Activated T-cell treated with anti-CD3 and anti-CD28 coated beads, Interleukin-2, amount 50 U/mL, for 4 hours (primary cell): ENCODE data around the gene RAMAC. TPM values are rescaled to one million over a fixed set of nuclear protein-coding genes. Genes with fewer than 3 reads are reported as not detected.
"Not testable (repeated sequence)": the region's sequence is repeated elsewhere in the genome, so short reads cannot be mapped to it uniquely, and the experiment has no call there.

Experiments used
- ATAC-seq, 2 donors: fragments of 200-7000 bp; cut with Tn5 transposase; one replicate each; pipeline ENCODE4 v1.10.0; 2021
- DNase-seq: peaks from one replicate; pipeline ENCODE4 v3.0.0-alpha.2; 2020
- H3K27me3 Mint-ChIP-seq: one replicate; pipeline ENCODE4 v1.8.0; 2021; ENCODE audit warnings: low read depth, mixed read lengths
- H3K36me3 Mint-ChIP-seq: one replicate; pipeline ENCODE4 v1.8.0; 2022; ENCODE audit warnings: mixed read lengths; ENCODE audit not compliant: insufficient read depth
- H3K4me1 Mint-ChIP-seq: one replicate; pipeline ENCODE4 v1.8.0; 2021; ENCODE audit warnings: low read depth, mixed read lengths
- H3K4me3 Mint-ChIP-seq: one replicate; pipeline ENCODE4 v1.8.0; 2021; ENCODE audit warnings: mild to moderate bottlenecking, moderate library complexity, mixed read lengths
- H3K9me3 Mint-ChIP-seq: one replicate; pipeline ENCODE4 v1.8.0; 2021; ENCODE audit warnings: mixed read lengths
- total RNA-seq, 3 donors: library from RNA; stranded (reverse); gene quantifications; one replicate each; pipeline ENCODE4 v1.2.1, GENCODE V29; 2021

Gene RAMAC
- total RNA-seq, result 10 to 100 TPM; 23.0 to 28.5 (median 28.4) TPM

DNA sequence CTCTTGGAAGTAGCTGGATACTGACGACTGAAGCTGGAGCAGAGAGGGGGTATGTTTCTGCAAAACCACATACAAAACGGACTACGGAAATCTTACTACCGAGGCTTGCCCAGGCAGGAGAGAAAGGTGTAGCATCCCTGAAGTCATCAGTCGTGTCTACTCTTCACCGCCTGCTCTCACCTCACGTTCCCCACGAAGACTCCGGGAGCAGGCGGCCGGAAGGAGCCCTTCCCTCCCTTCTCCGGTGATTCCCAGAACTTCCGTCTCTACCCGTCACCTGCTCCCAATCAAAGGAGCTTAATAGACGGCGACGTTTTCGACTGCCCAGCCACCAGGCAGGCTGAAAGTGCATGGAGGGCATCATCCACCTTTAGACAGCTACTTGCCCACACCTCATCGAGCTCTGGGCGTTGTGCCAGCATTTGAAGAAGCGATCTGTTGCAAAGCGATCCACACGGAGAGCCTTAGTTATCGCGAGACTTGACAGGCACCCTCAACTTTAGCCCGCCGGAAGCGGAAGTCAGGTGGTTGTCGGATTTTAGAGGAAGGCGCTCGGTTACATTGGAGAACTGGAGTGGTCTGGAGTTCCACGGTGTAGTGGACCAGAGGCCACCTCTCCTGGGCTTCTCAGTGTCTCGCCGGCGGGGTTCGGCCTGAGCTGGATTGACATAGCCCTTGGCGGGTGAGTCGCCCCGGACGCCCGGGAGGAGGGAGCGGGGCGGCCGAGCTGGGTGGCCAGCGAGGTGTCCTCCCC lies at the start of gene RAMAC:
TSS of gene RAMAC (plus strand) at position 523 of the 754 bp plus-strand sequence. CDS start 2,809 bp downstream, outside the sequence.
- Mint-ChIP-seq H3K9me3 (no peaks in the 10 kb centered on the region), H3K36me3 (peaks cover 19% of the 10 kb centered on the region), H3K4me1 (peaks cover 27% of the 10 kb centered on the region), H3K4me3 (peak within 1 kb of the TSS; percentile 98), H3K27me3 (no peaks in the 10 kb centered on the region)
- ATAC-seq (peak; percentile 95 to 96), DNase-seq (peak; percentile 88)

DNA sequence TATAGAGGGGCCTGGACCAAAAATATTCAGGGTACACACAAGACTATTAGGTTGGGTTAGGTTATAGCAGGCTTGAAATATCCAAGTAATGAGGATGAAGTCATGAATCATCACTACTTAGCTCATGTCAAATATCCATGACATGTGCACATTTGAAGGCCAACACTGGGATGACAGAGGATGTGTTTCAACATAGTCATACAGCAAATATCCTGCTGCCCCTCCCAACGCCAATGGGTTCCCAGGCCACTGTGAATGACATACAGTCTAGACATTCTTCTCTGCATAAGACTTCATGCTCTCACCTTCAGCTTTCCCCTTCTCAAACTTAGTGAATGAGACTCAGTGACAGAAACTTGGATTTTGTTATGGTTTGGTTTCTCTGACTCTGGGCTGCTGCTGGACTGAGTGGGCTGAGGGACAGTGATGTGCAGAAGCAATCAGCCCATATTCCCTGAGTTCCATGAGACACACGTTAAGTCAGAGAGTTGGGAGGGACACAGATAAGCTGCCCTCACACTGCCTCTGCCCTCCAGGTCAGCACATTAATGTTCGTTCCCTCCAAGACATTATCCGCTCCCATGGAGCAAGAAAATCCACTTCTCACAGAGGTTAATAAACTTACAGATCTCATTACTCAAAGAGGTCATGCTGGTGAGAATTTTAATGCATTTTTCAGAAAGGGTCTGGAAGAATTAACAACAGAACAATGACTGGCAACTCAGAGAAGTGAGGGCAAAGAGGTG lies 48.9 kb upstream of the RAMAC start:
- Mint-ChIP-seq H3K4me1 (no peaks in the 10 kb centered on the region), H3K36me3 (no peaks in the 10 kb centered on the region), H3K27me3 (peaks cover 18% of the 10 kb centered on the region), H3K9me3 (no peaks in the 10 kb centered on the region), H3K4me3 (no peak overlapping the region)
- no peak for ATAC-seq
- DNase-seq, result no peak

DNA sequence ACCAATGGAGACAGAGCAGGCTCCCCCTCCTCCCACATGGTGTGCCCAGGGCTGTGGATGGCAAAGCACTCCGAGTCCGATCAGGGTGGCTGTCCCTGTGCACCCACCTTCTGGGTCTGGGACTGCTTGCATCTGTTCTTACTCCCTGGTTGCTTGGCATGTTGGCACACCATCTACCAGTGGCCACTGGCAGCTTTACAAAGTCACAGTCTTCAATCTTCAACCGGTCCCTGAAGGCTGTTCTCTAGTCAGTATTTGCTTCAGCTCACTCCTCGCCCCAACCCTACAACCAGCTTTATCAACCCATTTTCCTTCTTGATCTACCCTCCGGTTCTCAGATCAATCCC lies 48.3 kb upstream of the RAMAC start:
- peaks cover 18% of the 10 kb centered on the region for H3K27me3 Mint-ChIP-seq
- no peaks in the 10 kb centered on the region for H3K4me1 Mint-ChIP-seq
- no peaks in the 10 kb centered on the region for H3K36me3 Mint-ChIP-seq
- no peaks in the 10 kb centered on the region for H3K9me3 Mint-ChIP-seq
- ATAC-seq (no peak), DNase-seq (no peak)
- no peak overlapping the region for H3K4me3 Mint-ChIP-seq

DNA sequence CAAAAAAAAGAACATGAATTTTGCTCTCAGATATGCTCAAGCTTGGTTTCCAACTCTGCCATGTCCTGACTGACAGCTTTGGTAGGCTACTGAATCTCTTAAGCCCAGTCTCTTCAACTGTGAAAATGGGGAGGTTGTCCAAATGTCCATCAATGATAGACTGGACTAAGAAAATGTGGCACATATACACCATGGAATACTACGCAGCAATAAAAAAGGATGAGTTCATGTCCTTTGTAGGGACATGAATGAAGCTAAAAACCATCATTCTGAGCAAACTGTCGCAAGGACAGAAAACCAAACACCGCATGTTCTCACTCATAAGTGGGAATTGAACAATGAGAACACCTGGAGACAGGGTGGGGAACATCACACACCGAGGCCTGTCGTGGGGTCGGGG lies 46.3 kb upstream of the RAMAC start:
- not testable (repeated sequence) for H3K9me3 Mint-ChIP-seq, H3K4me1 Mint-ChIP-seq, ATAC-seq, H3K4me3 Mint-ChIP-seq, H3K36me3 Mint-ChIP-seq, DNase-seq
- peaks cover 18% of the 10 kb centered on the region for H3K27me3 Mint-ChIP-seq

DNA sequence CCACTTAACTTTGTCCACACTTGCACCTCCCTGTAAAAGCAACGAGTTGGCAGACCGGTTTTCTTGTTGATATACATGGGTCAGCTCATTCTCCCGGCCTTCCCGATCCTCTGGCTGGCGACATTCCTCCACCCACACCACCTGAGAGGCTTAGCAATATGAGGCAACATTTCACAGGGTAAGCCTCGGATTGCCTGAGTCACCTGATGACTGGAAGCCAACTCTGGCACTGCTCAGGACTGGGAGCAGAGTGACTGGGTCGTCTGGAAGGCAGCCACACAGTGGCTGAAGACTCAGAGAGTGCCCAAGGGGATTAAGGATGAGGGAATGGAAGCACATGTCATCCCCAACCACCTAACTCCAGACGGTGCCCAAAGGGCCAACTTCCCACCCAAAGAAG lies 43.3 kb upstream of the RAMAC start:
- DNase-seq (no peak), ATAC-seq (no peak)
- Mint-ChIP-seq H3K27me3 (peaks cover 26% of the 10 kb centered on the region), H3K4me3 (no peak overlapping the region), H3K9me3 (no peaks in the 10 kb centered on the region), H3K4me1 (no peaks in the 10 kb centered on the region), H3K36me3 (no peaks in the 10 kb centered on the region)

DNA sequence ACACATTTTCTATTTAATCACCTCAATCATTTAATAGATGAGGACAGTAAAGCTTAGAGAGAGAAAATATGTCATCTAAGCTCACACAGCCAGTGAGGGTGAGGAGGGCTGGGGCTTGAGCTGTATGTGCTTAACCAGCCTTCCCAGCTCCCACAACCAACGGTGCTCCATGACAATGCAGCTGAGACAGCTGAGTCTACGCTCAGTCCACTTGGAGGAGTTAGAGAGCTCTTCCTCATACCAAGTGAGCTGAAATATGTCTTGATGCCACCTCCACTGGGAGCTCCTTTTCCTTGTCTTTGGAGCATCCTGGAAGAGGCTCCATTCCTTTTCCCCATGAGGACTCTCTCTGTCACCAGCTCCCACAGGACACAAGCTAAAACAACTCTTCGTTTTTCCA lies 42.8 kb upstream of the RAMAC start:
- no peak overlapping the region for H3K4me3 Mint-ChIP-seq
- no peaks in the 10 kb centered on the region for H3K36me3 Mint-ChIP-seq
- ATAC-seq (no peak), DNase-seq (no peak)
- H3K27me3 Mint-ChIP-seq, result peaks cover 29% of the 10 kb centered on the region
- H3K9me3 Mint-ChIP-seq, result no peaks in the 10 kb centered on the region
- H3K4me1 Mint-ChIP-seq, result no peaks in the 10 kb centered on the region

DNA sequence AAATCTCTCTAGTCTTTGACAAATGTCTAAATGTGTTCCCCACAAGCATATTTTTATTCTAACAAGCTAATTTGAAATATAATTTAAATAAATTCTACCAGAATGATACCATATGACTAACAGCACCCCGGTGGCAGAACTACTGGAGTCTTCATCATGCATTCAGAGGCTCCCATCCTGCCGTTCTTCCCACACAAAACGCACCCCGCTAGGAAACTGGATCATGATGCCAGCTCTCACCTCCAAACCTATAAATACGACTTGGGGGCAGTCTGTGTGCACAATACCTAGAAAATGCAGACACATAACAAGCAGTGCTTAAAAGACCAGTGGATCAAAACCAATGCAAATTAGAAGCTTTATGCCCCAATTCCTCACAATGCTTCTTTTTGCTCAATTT lies 42.0 kb upstream of the RAMAC start:
- no peaks in the 10 kb centered on the region for H3K36me3 Mint-ChIP-seq
- H3K4me1 Mint-ChIP-seq, result no peaks in the 10 kb centered on the region
- H3K4me3 Mint-ChIP-seq, result no peak overlapping the region
- H3K9me3 Mint-ChIP-seq, result no peaks in the 10 kb centered on the region
- peaks cover 25% of the 10 kb centered on the region for H3K27me3 Mint-ChIP-seq
- DNase-seq (no peak), ATAC-seq (no peak)

DNA sequence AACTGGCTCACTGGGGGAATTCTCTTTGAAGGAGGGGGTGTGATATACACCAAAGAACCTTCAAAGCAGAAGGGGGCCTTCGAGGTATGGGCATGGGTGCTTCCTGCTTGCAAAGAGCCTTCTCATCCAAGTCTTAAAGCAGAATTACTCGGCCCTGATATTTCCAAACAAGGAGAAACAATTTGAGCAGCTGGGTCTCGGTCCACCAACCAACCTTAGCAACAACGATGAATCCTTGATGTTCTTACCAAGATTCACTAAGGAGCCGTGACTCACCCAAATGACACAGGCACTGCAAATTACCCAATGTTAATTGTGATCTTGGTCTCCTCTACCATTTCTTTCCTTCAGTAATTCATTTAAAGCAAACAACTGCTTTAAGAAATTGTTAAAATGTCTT lies 41.2 kb upstream of the RAMAC start:
- Mint-ChIP-seq H3K4me1 (no peaks in the 10 kb centered on the region), H3K27me3 (peaks cover 24% of the 10 kb centered on the region), H3K9me3 (no peaks in the 10 kb centered on the region), H3K36me3 (no peaks in the 10 kb centered on the region), H3K4me3 (no peak overlapping the region)
- DNase-seq (no peak), ATAC-seq (no peak)

DNA sequence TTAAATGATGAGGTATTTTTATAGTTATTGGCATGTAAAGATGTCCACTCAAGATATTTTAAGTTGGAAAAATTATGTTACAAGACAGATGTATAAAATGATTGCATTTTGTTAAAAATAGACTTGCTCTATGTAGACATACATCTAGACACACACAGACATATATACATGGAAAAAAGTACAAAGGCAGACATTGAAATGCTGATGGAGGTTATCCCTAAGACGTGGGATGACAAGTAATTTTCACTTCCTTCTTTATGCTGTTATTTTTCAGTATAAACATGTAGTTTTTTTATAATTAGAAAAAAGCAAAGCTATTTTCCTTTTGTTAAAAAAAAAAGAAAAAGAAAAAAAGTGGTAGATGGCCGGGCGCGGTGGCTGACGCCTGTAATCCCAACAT lies 40.7 kb upstream of the RAMAC start:
- H3K4me3 Mint-ChIP-seq, result no peak overlapping the region
- no peak for ATAC-seq
- no peaks in the 10 kb centered on the region for H3K36me3 Mint-ChIP-seq
- H3K4me1 Mint-ChIP-seq, result no peaks in the 10 kb centered on the region
- H3K27me3 Mint-ChIP-seq, result peaks cover 24% of the 10 kb centered on the region
- no peak for DNase-seq
- H3K9me3 Mint-ChIP-seq, result no peaks in the 10 kb centered on the region

DNA sequence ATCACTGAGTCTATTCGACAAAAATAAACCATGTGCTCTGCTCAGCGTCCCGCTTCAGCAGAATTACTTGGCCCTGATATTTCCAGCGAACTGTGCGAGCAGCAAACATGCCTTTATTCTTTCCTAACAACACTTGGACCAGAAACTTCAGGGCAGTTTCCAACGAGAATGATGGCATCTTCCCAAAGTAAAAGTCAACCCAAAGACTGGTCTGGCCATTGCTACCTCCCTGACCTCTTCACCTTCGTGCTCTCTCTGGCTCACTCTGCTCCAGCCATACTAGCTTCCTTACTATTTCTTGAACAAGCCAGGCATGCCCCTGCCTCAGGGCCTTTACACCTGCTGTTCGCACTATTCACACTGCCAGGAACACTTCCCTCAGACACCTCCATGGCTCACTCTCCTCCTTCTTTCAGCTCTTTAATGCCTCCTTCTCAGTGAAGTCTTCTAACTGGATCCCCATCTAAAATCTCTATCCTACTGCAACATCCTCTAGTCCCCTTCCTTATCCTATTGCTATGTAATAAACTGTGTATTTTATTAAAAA lies 39.8 kb upstream of the RAMAC start:
- Mint-ChIP-seq H3K27me3 (peaks cover 20% of the 10 kb centered on the region), H3K36me3 (no peaks in the 10 kb centered on the region), H3K4me1 (no peaks in the 10 kb centered on the region), H3K9me3 (no peaks in the 10 kb centered on the region), H3K4me3 (no peak overlapping the region)
- ATAC-seq (no peak), DNase-seq (no peak)

DNA sequence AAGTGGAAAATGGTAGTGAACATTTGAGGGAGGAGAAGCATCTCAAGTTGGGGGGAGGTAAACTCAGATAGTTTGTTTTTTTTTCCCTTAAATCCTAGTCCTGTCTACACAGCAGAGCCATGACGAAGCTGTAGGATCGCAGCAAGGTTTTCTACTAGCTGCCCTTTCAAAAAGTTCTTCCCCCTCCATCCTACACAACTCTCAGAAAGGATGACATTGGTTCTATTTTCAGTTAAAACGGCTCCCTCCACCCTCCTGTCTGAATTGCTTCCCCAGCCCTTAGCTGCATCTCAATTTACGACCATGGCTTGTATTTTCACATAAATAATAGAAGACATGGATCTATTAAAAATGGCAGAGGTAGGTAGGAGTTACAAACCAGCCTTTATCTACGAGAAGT lies 35.7 kb upstream of the RAMAC start:
- H3K4me3 Mint-ChIP-seq, result no peak overlapping the region
- H3K27me3 Mint-ChIP-seq, result peaks cover 21% of the 10 kb centered on the region
- no peaks in the 10 kb centered on the region for H3K4me1 Mint-ChIP-seq
- no peaks in the 10 kb centered on the region for H3K36me3 Mint-ChIP-seq
- ATAC-seq (no peak), DNase-seq (no peak)
- no peaks in the 10 kb centered on the region for H3K9me3 Mint-ChIP-seq

DNA sequence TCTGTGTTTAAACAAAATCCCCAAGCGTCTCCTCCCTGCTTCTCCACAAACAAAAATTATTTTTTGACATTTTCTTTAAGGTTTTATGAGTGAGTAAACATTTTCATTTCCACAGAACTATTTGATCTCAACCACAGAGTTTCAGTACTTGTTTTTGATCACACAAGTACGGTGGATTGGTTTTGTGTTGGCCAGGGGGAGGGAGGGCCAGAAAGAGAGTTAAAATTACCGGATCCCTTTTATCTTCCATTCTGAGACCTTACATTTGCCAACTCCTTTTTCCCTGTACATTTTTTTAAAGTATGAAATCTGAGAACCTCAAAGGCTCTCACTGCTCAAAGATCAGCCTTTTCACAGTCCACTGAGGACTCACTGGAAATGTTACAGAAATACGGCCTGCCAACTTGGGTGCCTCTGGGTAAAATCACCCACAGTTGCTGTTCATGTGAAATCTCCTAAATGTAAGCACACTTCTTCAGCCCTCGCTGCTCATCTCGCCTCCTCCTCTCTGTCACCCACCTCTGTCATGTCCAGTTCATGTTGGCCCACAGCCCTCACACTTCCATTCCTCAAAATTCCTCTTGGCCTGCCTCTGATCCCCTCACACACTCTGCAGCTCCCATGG lies 35.2 kb upstream of the RAMAC start:
- H3K36me3 Mint-ChIP-seq, result no peaks in the 10 kb centered on the region
- H3K4me1 Mint-ChIP-seq, result no peaks in the 10 kb centered on the region
- no peak for DNase-seq
- peak in 1 of 2 donors; percentile 36 for ATAC-seq
- H3K4me3 Mint-ChIP-seq, result no peak overlapping the region
- no peaks in the 10 kb centered on the region for H3K9me3 Mint-ChIP-seq
- H3K27me3 Mint-ChIP-seq, result peaks cover 21% of the 10 kb centered on the region

DNA sequence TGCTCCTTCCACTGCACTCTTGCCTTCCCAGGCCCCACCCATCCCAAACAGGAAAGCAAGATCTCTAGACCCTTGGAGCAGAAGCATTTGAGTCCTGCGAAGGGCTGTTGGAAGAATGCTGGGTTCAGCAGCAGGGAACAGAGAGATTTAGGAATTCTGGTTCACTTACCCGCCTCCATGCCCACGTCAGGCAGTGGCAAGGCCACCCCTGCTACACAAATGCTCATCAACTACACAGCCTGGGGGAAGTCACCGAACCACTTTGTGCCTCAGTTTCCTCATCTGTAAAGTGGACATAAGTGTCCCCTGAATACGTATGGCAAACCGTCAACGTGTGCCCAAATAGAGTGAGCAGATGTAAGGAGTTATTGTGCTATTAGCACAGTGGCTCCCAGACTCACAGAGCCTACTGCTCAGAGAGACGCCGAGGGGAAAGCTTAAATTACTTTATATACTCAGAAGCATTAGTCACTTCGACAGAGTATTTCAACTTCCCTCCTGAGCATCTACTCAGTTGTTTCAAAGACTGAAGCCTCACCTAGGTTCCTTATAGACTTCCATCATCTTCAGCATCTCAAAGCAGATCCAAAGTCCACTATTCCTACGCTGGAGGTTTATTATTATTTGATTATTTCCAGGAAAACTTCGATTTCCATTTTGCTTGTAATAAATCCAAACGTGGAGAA lies 34.4 kb upstream of the RAMAC start:
- H3K27me3 Mint-ChIP-seq, result peaks cover 19% of the 10 kb centered on the region
- H3K9me3 Mint-ChIP-seq, result no peaks in the 10 kb centered on the region
- no peaks in the 10 kb centered on the region for H3K36me3 Mint-ChIP-seq
- DNase-seq, result no peak
- ATAC-seq, result peak; percentile 36 to 37
- H3K4me1 Mint-ChIP-seq, result no peaks in the 10 kb centered on the region
- peak overlapping the region; percentile 76 for H3K4me3 Mint-ChIP-seq
